ENCODE data around the gene ACSS3. TPM values are rescaled to one million over a fixed set of nuclear protein-coding genes. Genes with fewer than 3 reads are reported as not detected.

The ACSS3 gene
- total RNA-seq, 1 donor from 2014 or later, result 23.4 TPM

DNA sequence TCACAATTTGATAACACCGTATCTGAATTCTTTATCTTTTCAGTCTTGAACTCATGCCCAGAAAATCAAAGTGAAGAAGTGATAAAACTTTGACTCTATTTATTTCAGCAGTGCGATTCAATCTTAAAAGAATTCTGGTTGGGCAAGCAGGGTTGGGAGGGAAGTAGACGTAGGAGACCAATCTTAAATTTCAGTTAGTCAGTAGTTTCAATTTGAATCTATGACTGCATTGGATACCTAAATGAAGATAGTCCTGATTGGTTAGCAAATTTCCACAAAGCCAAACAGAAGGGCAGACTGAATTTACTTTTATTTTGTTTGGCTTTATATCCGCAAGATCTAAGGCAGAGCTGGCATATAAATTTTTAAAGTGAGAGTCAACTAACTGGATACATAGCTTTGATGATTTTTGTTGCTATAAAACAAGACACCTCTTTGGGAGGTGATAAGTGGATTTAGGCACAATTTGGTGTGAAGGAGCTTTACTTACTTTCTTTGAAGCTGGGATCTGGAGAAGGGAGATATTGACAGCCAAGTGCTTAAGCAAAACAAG, 2.6 kb downstream of the ACSS3 start:
- TF ChIP-seq, protein P1, sequence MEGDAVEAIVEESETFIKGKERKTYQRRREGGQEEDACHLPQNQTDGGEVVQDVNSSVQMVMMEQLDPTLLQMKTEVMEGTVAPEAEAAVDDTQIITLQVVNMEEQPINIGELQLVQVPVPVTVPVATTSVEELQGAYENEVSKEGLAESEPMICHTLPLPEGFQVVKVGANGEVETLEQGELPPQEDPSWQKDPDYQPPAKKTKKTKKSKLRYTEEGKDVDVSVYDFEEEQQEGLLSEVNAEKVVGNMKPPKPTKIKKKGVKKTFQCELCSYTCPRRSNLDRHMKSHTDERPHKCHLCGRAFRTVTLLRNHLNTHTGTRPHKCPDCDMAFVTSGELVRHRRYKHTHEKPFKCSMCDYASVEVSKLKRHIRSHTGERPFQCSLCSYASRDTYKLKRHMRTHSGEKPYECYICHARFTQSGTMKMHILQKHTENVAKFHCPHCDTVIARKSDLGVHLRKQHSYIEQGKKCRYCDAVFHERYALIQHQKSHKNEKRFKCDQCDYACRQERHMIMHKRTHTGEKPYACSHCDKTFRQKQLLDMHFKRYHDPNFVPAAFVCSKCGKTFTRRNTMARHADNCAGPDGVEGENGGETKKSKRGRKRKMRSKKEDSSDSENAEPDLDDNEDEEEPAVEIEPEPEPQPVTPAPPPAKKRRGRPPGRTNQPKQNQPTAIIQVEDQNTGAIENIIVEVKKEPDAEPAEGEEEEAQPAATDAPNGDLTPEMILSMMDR (IDR thresholded peaks at IDR 0.05; ENCODE audit: unreplicated experiment), result no peak
- Mint-ChIP-seq H3K27me3 (ENCODE audit: low read depth) (no peaks in the 10 kb centered on the region), H3K27ac (peak overlapping the region; percentile 23), H3K4me3 (no peak overlapping the region), H3K9me3 (peaks cover 4% of the 10 kb centered on the region), H3K36me3 (no peaks in the 10 kb centered on the region), H3K4me1 (peaks cover 59% of the 10 kb centered on the region)
- no peak for DNase-seq (ENCODE audit: low spot score in 2 of 2, unreplicated experiment in 2 of 2)

DNA sequence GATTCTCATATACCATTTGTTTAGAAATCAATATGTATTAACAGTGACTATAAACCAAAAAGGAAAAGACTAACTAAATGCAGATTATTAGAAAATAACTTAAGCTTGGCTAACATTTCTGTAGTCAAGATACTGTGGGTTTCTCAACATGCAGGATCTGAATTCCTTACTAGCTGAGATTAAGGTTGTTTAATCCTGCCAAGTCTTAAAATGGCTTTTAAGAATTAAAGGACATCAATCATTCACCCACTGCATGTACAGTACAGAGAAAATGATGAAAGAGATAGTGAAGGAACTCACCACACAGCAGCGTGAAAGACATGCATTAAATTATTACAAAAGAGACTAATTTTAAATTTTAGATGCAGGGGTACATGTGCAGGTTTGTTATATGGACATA, 3.8 kb downstream of the ACSS3 start:
- no peak overlapping the region for H3K27ac Mint-ChIP-seq
- no peak for DNase-seq (ENCODE audit: low spot score in 2 of 2, unreplicated experiment in 2 of 2)
- H3K4me3 Mint-ChIP-seq, result no peak overlapping the region
- TF ChIP-seq, protein P1 (IDR thresholded peaks at IDR 0.05; ENCODE audit: unreplicated experiment), result no peak
- peaks cover 59% of the 10 kb centered on the region for H3K4me1 Mint-ChIP-seq
- peaks cover 4% of the 10 kb centered on the region for H3K9me3 Mint-ChIP-seq
- H3K36me3 Mint-ChIP-seq, result no peaks in the 10 kb centered on the region
- no peaks in the 10 kb centered on the region for H3K27me3 Mint-ChIP-seq (ENCODE audit: low read depth)

DNA sequence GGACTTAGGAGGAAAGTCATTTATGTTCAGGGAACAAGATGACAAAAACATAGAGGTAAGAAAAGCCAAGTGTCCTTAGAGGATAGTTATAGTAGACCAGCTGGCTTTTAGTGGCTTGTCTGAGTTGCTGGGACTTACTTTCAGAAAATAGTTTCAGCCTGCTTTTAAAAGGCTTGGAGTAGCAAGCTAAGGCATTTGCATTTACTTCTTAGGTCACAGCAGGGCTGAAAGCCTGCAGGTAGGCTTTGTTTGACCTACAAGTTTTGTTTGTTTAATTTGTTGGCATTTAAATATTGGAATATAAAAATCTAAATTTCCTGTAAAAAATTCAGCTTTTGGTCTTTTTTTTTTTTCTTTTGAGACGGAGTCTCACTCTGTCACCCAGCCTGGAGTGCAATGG, 5.1 kb downstream of the ACSS3 start:
- no peak overlapping the region for H3K27ac Mint-ChIP-seq
- no peak overlapping the region for H3K4me3 Mint-ChIP-seq
- H3K27me3 Mint-ChIP-seq (ENCODE audit: low read depth), result no peaks in the 10 kb centered on the region
- no peak for DNase-seq (ENCODE audit: low spot score in 2 of 2, unreplicated experiment in 2 of 2)
- peaks cover 4% of the 10 kb centered on the region for H3K9me3 Mint-ChIP-seq
- peaks cover 54% of the 10 kb centered on the region for H3K4me1 Mint-ChIP-seq
- H3K36me3 Mint-ChIP-seq, result no peaks in the 10 kb centered on the region
- TF ChIP-seq, protein P1 (IDR thresholded peaks at IDR 0.05; ENCODE audit: unreplicated experiment), result no peak

DNA sequence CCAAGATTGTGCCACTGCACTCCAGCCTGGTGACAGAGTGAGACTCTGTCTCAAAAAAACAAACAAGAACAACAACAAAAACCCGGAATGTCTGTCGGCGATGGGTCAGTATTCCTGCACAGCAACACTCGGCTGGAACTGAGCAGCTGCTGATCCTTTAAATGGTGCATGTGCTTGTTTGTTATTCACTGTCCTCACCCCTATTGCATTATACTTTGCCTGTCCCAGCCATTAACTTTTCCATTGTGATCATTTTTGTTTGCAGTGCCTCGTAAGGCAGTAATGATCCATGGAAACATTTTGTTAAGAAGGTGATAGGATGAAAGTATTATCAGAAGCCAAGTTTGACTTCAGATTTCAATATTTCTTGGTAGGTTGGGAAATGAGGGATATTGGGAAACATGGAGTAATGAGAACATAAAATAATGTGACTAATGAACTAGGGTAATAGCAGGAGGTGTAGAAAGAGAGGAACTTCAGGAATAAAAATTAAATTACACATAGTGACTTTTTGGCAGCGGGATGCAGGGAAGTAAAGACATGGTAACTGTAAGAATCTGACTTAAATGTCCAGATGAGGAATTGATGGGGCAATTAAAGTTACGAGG, 6.1 kb downstream of the ACSS3 start:
- Mint-ChIP-seq H3K27me3 (ENCODE audit: low read depth) (no peaks in the 10 kb centered on the region), H3K27ac (peak overlapping the region; percentile 27), H3K4me1 (peaks cover 48% of the 10 kb centered on the region), H3K4me3 (no peak overlapping the region), H3K36me3 (no peaks in the 10 kb centered on the region), H3K9me3 (peaks cover 4% of the 10 kb centered on the region)
- DNase-seq (ENCODE audit: low spot score in 2 of 2, unreplicated experiment in 2 of 2), result no peak
- TF ChIP-seq, protein P1 (IDR thresholded peaks at IDR 0.05; ENCODE audit: unreplicated experiment), result no peak

DNA sequence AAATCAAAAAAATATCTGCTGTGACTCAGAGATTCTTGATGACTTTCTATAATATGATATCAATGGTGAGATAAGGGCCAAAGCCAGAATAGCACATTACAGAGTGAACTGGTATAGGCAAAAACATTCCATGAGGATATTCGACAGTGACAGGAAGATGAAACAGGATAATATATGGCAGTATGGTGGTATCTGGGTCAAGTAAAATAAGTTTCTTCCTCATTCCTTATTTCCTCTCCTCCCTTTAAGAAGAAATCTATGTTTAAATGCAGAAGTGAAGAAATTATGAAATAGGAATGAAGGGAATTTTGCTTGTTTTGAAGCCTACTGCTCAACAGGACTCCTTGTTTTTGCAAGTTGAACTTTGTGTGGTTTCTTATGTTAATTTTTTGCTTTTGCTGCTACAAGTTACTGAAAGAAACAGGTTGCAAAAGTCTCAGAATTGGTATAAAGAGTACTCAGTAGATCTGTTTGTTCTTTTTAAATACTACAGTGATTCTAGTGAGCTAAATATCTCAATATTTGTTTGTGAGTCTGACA, 7.0 kb downstream of the ACSS3 start:
- Mint-ChIP-seq H3K27me3 (ENCODE audit: low read depth) (no peaks in the 10 kb centered on the region), H3K4me1 (peaks cover 45% of the 10 kb centered on the region), H3K4me3 (no peak overlapping the region), H3K9me3 (peaks cover 4% of the 10 kb centered on the region), H3K36me3 (no peaks in the 10 kb centered on the region), H3K27ac (peak overlapping the region; percentile 64)
- no peak for DNase-seq (ENCODE audit: low spot score in 2 of 2, unreplicated experiment in 2 of 2)
- TF ChIP-seq, protein P1 (IDR thresholded peaks at IDR 0.05; ENCODE audit: unreplicated experiment), result no peak

Data from mesothelial cell of epicardium (in vitro differentiated cells).